H1 (cell line): ENCODE data around the gene PC. TPM values are rescaled to one million over a fixed set of nuclear protein-coding genes. Genes with fewer than 3 reads are reported as not detected.

Experiments
- CTCF ChIA-PET: fragments of 300-600 bp; sonication (Branson Sonifier 250); formaldehyde crosslinking; loops from one replicate; lab custom pipeline; 2021; ENCODE audit not compliant: partially characterized antibody; lab: Charles Lee
- POLR2A ChIA-PET: fragments of 300-600 bp; sonication (Branson Sonifier 250); formaldehyde crosslinking; loops from one replicate; lab custom pipeline; 2021; ENCODE audit warnings: inconsistent platforms; ENCODE audit not compliant: partially characterized antibody; lab: Charles Lee
- DNase-seq, 2 experiments: peaks; one replicate each; pipeline versions ENCODE4 v3.0.0 to v3.0.0-alpha.2; 2010 to 2022; ENCODE audit warnings: low spot score in 2 of 2, low read depth in 1 of 2, mixed read lengths in 1 of 2
- FAIRE-seq: peaks from 2 replicates; lab custom pipeline; 2011; peaks lifted over from hg19 to GRCh38; lab: Jason Lieb, UNC
- H2AFZ ChIP-seq: 2 replicates; pipeline ENCODE4 v1.8.1; 2012; ENCODE audit warnings: low read length, inconsistent platforms
- H2AK5ac ChIP-seq: 2 replicates; pipeline ENCODE4 v1.6.1; 2013; ENCODE audit warnings: low read depth, low read length
- H2BK120ac ChIP-seq: replicated peaks from 2 replicates; pipeline ENCODE3; 2013; ENCODE audit warnings: low read depth, low read length, inconsistent platforms
- H2BK12ac ChIP-seq: 2 replicates; pipeline ENCODE4 v1.6.1; 2013; ENCODE audit warnings: low read depth, low read length
- H2BK15ac ChIP-seq: 2 replicates; pipeline ENCODE4 v1.6.1; 2013; ENCODE audit warnings: low read length
- H2BK20ac ChIP-seq: 2 replicates; pipeline ENCODE4 v1.6.1; 2013; ENCODE audit warnings: low read length
- H2BK5ac ChIP-seq: 2 replicates; pipeline ENCODE4 v1.6.1; 2013; ENCODE audit warnings: low read depth, low read length
- H3K14ac ChIP-seq: 2 replicates; pipeline ENCODE4 v1.6.1; 2013; ENCODE audit warnings: inconsistent platforms; ENCODE audit not compliant: insufficient read length
- H3K18ac ChIP-seq: 2 replicates; pipeline ENCODE4 v1.6.1; 2013; ENCODE audit warnings: low read length; ENCODE audit errors: extremely low read depth
- H3K23ac ChIP-seq: 2 replicates; pipeline ENCODE4 v1.6.1; 2013; ENCODE audit warnings: inconsistent platforms; ENCODE audit not compliant: insufficient read length
- H3K23me2 ChIP-seq: 2 replicates; pipeline ENCODE4 v1.6.1; 2013; ENCODE audit warnings: low read depth, low read length
- H3K27ac ChIP-seq: 2 replicates; pipeline ENCODE4 v1.6.1; 2011; ENCODE audit warnings: low read depth, low read length, inconsistent platforms
- H3K27me3 ChIP-seq, 4 experiments: replicated peaks in 1 of 4; 1 replicate in 1 of 4; 2 replicates in 3 of 4; pipeline versions ENCODE4 v1.6.1 to v1.8.1; 2011 to 2013; ENCODE audit warnings: low read length in 3 of 4, mild to moderate bottlenecking in 3 of 4, inconsistent platforms in 2 of 4, mixed read lengths in 2 of 4, moderate library complexity in 1 of 4; ENCODE audit not compliant: control insufficient read depth in 3 of 4, insufficient read depth in 3 of 4; ENCODE audit errors: extremely low read depth in 1 of 4
- H3K36me3 ChIP-seq, 4 experiments: 2 replicates each; pipeline versions ENCODE4 v1.6.1 to v1.8.1; 2011 to 2013; ENCODE audit warnings: mild to moderate bottlenecking in 4 of 4, low read length in 3 of 4, moderate library complexity in 2 of 4, control low read depth in 1 of 4, inconsistent platforms in 1 of 4; ENCODE audit not compliant: insufficient read depth in 4 of 4, control insufficient read depth in 2 of 4
- H3K4ac ChIP-seq: replicated peaks from 2 replicates; pipeline ENCODE3; 2013; ENCODE audit warnings: low read length, low read depth, mixed read lengths, inconsistent platforms; ENCODE audit not compliant: insufficient read length
- H3K4me1 ChIP-seq, 4 experiments: replicated peaks in 1 of 4; 1 replicate in 1 of 4; 2 replicates in 3 of 4; pipeline versions ENCODE4 v1.6.1 to v1.8.1; 2011 to 2013; ENCODE audit warnings: low read length in 3 of 4, inconsistent platforms in 2 of 4, mixed read lengths in 1 of 4; ENCODE audit not compliant: insufficient read depth in 4 of 4, control insufficient read depth in 3 of 4
- H3K4me2 ChIP-seq, 2 experiments: 2 replicates each; pipeline versions ENCODE4 v1.6.1 to v1.8.1; 2011 to 2013; ENCODE audit warnings: low read depth in 2 of 2, low read length in 2 of 2, control low read depth in 1 of 2, inconsistent platforms in 1 of 2, mild to moderate bottlenecking in 1 of 2; ENCODE audit not compliant: insufficient read depth in 1 of 2
- H3K4me3 ChIP-seq, 4 experiments: fragments of 200-600, 300-600 bp in 1 of 4; sonication (generic), shearing (Covaris generic), sonication (Bioruptor Twin) in 1 of 4; 2 replicates each; pipeline versions ENCODE4 v1.5.1 to v1.8.1; 2011 to 2016; ENCODE audit warnings: low read length in 4 of 4, low read depth in 3 of 4, control low read depth in 2 of 4, inconsistent platforms in 2 of 4, mild to moderate bottlenecking in 2 of 4, mixed read lengths in 1 of 4, moderate library complexity in 1 of 4; ENCODE audit not compliant: insufficient read depth in 2 of 4; ENCODE audit errors: extremely low read depth in 1 of 4
- H3K56ac ChIP-seq: replicated peaks from 2 replicates; pipeline ENCODE3; 2013; ENCODE audit warnings: low read depth, mild to moderate bottlenecking, mixed read lengths, low read length, inconsistent platforms; ENCODE audit not compliant: insufficient read length
- H3K79me1 ChIP-seq: 2 replicates; pipeline ENCODE4 v1.6.1; 2013; ENCODE audit warnings: low read depth, low read length, control low read depth
- H3K79me2 ChIP-seq, 2 experiments: 2 replicates each; pipeline versions ENCODE4 v1.6.1 to v1.8.1; 2012 to 2013; ENCODE audit warnings: low read length in 2 of 2, mild to moderate bottlenecking in 2 of 2, inconsistent platforms in 1 of 2; ENCODE audit not compliant: insufficient read depth in 2 of 2, control insufficient read depth in 1 of 2
- H3K9ac ChIP-seq, 4 experiments: replicated peaks in 1 of 4; 1 replicate in 1 of 4; 2 replicates in 3 of 4; pipeline versions ENCODE4 v1.6.1 to v1.8.1; 2011 to 2013; ENCODE audit warnings: low read depth in 3 of 4, low read length in 3 of 4, control low read depth in 2 of 4, mild to moderate bottlenecking in 2 of 4, moderate library complexity in 2 of 4, inconsistent platforms in 1 of 4; ENCODE audit errors: extremely low read depth in 1 of 4
- H3K9me3 ChIP-seq, 2 experiments: 2 replicates each; pipeline versions ENCODE4 v1.6.1 to v1.8.1; 2012 to 2013; ENCODE audit warnings: mild to moderate bottlenecking in 2 of 2, moderate library complexity in 2 of 2, control low read depth in 1 of 2, inconsistent platforms in 1 of 2, low read depth in 1 of 2, low read length in 1 of 2, mixed read lengths in 1 of 2; ENCODE audit not compliant: insufficient read depth in 2 of 2
- H4K20me1 ChIP-seq, 2 experiments: replicated peaks in 1 of 2; 2 replicates each; pipeline versions ENCODE3 to v1.8.1; 2011 to 2013; ENCODE audit warnings: inconsistent platforms in 2 of 2, low read length in 2 of 2, mild to moderate bottlenecking in 1 of 2; ENCODE audit not compliant: insufficient read depth in 2 of 2, control insufficient read depth in 1 of 2
- H4K5ac ChIP-seq: 2 replicates; pipeline ENCODE4 v1.6.1; 2013; ENCODE audit warnings: low read length, low read depth, mixed read lengths, inconsistent platforms; ENCODE audit not compliant: insufficient read length
- H4K8ac ChIP-seq: 2 replicates; pipeline ENCODE4 v1.8.0; 2013; ENCODE audit warnings: mild to moderate bottlenecking, moderate library complexity, low read length, inconsistent platforms; ENCODE audit not compliant: insufficient read depth; ENCODE audit errors: extremely low read depth
- H4K91ac ChIP-seq: replicated peaks from 2 replicates; pipeline ENCODE3; 2013; ENCODE audit warnings: low read length, mixed read lengths, inconsistent platforms; ENCODE audit not compliant: insufficient read length
- BRCA1 ChIP-seq: IDR thresholded peaks from 2 replicates; pipeline ENCODE4 v1.6.1; 2012; ENCODE audit warnings: low read depth, low read length, improper control_type of control experiment
- CHD1 ChIP-seq: IDR thresholded peaks from 2 replicates; pipeline ENCODE4 v1.6.1; 2012; ENCODE audit warnings: low read depth, low read length, improper control_type of control experiment
- CTBP2 ChIP-seq: IDR thresholded peaks from 2 replicates; pipeline ENCODE4 v1.7.0; 2011; ENCODE audit warnings: borderline replicate concordance, mild to moderate bottlenecking, moderate library complexity, mixed read lengths, low read length; ENCODE audit not compliant: insufficient read depth, insufficient read length
- KDM1A ChIP-seq: fragments of 200-600, 300-600 bp; sonication (generic); IDR thresholded peaks from 2 replicates; pipeline ENCODE4 v1.7.1; 2016; ENCODE audit warnings: mild to moderate bottlenecking, low read length, borderline replicate concordance
- NRF1 ChIP-seq: IDR thresholded peaks from 2 replicates; pipeline ENCODE4 v1.6.1; 2011; ENCODE audit warnings: mild to moderate bottlenecking, low read depth, low read length, improper control_type of control experiment
- SRF ChIP-seq: IDR thresholded peaks from 2 replicates; pipeline ENCODE4 v1.6.1; 2011; ENCODE audit warnings: mild to moderate bottlenecking, low read depth, low read length, moderate library complexity
- SUZ12 ChIP-seq: fragments of 200-600 bp; sonication (generic); IDR thresholded peaks from 2 replicates; pipeline ENCODE4 v1.6.1; 2012; ENCODE audit warnings: mild to moderate bottlenecking, inconsistent platforms, low read length, moderate library complexity, mixed read lengths
- WGBS, 2 experiments: shearing (Covaris generic) in 1 of 2; methylation state at CpG; one replicate each; pipeline versions ENCODE4 v1.1.6 to v1.1.7; 2013 to 2015; ENCODE audit warnings: low lambda C conversion rate in 2 of 2, mixed read lengths in 2 of 2, inconsistent platforms in 1 of 2, low coverage in 1 of 2, missing lambda C conversion rate in 1 of 2; ENCODE audit not compliant: insufficient replicate concordance in 2 of 2, insufficient coverage in 1 of 2, insufficient read length in 1 of 2; ENCODE audit errors: extremely low coverage in 1 of 2, missing lambda C conversion rate in 1 of 2; 5-methylcytosine and 5-hydroxymethylcytosine counted together
- polyA plus RNA-seq, 7 experiments: library from polyadenylated mRNA; depleted of rRNA in 3 of 7; stranded (reverse) in 5 of 7; unstranded in 2 of 7; fragments of >200 nt in 5 of 7; fragments of 200-250 nt in 2 of 7; gene quantifications; 1 replicate in 5 of 7; 2 replicates in 1 of 7; 4 replicates in 1 of 7; pipeline versions ENCODE4 v1.2.1 to v1.2.3, GENCODE V29; 2011 to 2013; ENCODE audit warnings: missing spikeins in 2 of 7, mixed read lengths in 2 of 7
- total RNA-seq: library from RNA; stranded (reverse); fragmentation: NEBNext Ultra II Directional; extraction: Animal tissue kit (Norgen Biotek cat#: 25700); gene quantifications from 2 replicates; pipeline ENCODE4 v1.2.1, GENCODE V29; 2021

Gene PC
- total and polyA plus RNA-seq, 2 of the 8 experiments (the other 6 are each of a cell fraction or from before 2014, with no cell fraction given): 11.5 to 27.5 TPM

GRCh38 chr11:66864172-66864901, 93.8 kb downstream of the PC start:
- Histone ChIP-seq H2BK120ac (no peak overlapping the region), H3K14ac (no peak overlapping the region), H3K36me3 (peaks cover 0 to 4% (median under 1%) of the 10 kb centered on the region in 4 experiments; a peak in 4 of 8 replicates), H3K56ac (no peak overlapping the region), H3K79me2 (no peaks in the 10 kb centered on the region), H4K91ac (no peak overlapping the region), H2AFZ (no peak overlapping the region), H4K5ac (no peak overlapping the region), H3K4me3 (no peak overlapping the region), H4K8ac (no peak overlapping the region; the same call in 1 of the 2 replicates), H2AK5ac (no peak overlapping the region; the same call in 1 of the 2 replicates), H3K79me1 (no peaks in the 10 kb centered on the region), H3K27me3 (no peaks in the 10 kb centered on the region), H3K9me3 (no peaks in the 10 kb centered on the region), H4K20me1 (peaks cover 0 to 2% of the 10 kb centered on the region in 2 experiments), H3K18ac (no peak overlapping the region), H3K27ac (no peak overlapping the region), H2BK15ac (no peak overlapping the region), H3K4ac (no peak overlapping the region), H3K9ac (no peak overlapping the region), H2BK20ac (no peak overlapping the region), H3K23ac (no peak overlapping the region), H2BK12ac (no peak overlapping the region), H3K23me2 (no peaks in the 10 kb centered on the region), H2BK5ac (0 out of 2 replicates have a peak overlapping the region, but pooled peaks have one; percentile 13), H3K4me1 (peaks cover 0 to 7% (median 2%) of the 10 kb centered on the region in 4 experiments; a peak in 5 of 7 replicates), H3K4me2 (no peak overlapping the region)
- FAIRE-seq (no peak), DNase-seq (no peak)
- ChIA-PET CTCF (interaction anchor here (0.6 to 13.8 kb wide), 8 partner anchors 10 to 475 kb away, joined by 3 to 199 read pairs (median 14); partner anchors contain the start of genes C11orf86 and RCE1), POLR2A (interaction anchor here (1.3 to 1.8 kb wide), 2 partner anchors 9 to 225 kb away, joined by 6 to 7 read pairs; partner anchors contain the start of gene RBM4)
- 90% methylated on average over 22 of the region's 35 CpGs; no CpG with 5 or more reads in 1 of the 2 experiments for WGBS, 2 experiments
- TF ChIP-seq KDM1A: no peak
- TF ChIP-seq NRF1: no peak
- TF ChIP-seq SUZ12: no peak
- TF ChIP-seq CTBP2: no peak
- no peak for TF ChIP-seq CHD1
- TF ChIP-seq SRF: no peak
- no peak for TF ChIP-seq BRCA1
